Stimulated activated CD8-positive, alpha-beta memory T cell treated with anti-CD3 and anti-CD28 coated beads, Interleukin-2, amount 100 ng/mL, for 48 hours (primary cell): ENCODE data around the gene KLHL11.
A peak's percentile ranks its signal among the peaks of the same experiment; 100 is the strongest.
"Not testable (repeated sequence)": the region's sequence is repeated elsewhere in the genome, so short reads cannot be mapped to it uniquely, and the experiment has no call there.

ENCODE experiments used
- DNase-seq, 2 donors: peaks; one replicate each; pipeline ENCODE4 v3.0.0-alpha.2; 2020; ENCODE audit warnings: low read depth in 2 of 2

KLHL11 gene

GRCh38 chr17:41837761-41838538, 27.3 kb downstream of the KLHL11 start, which contains the start of gene KLHL10:
TSS of gene KLHL10 (plus strand) at chr17:41837825. CDS start at chr17:41837933, 108 bp downstream.
- DNase-seq, result no peak

GRCh38 chr17:41836550-41837196, 28.6 kb downstream of the KLHL11 start:
- no peak for DNase-seq

GRCh38 chr17:41835800-41836549, 29.2 kb downstream of the KLHL11 start, which contains the start of gene NT5C3B:
TSS of gene NT5C3B (minus strand) at chr17:41836232. CDS start at chr17:41836193, 39 bp downstream.
- DNase-seq, result peak; percentile 39 to 49

GRCh38 chr17:41835214-41835799, 29.9 kb downstream of the KLHL11 start:
- DNase-seq, result no peak

GRCh38 chr17:41829961-41830360, 35.3 kb downstream of the KLHL11 start:
- DNase-seq, result not testable (repeated sequence)

GRCh38 chr17:41825175-41825845, 39.9 kb downstream of the KLHL11 start:
- no peak for DNase-seq

GRCh38 chr17:41824086-41824485, 41.1 kb downstream of the KLHL11 start:
- DNase-seq, result no peak

- DNase-seq, result no peak
Measured at GRCh38 chr17:41823580-41823979, 41.6 kb downstream of the KLHL11 start.

- DNase-seq, result no peak
Measured at GRCh38 chr17:41823141-41823524, 42.1 kb downstream of the KLHL11 start.

GRCh38 chr17:41822216-41823140, 42.7 kb downstream of the KLHL11 start:
- DNase-seq, result no peak

GRCh38 chr17:41821776-41822175, 43.4 kb downstream of the KLHL11 start:
- no peak for DNase-seq

GRCh38 chr17:41818024-41818423, 47.2 kb downstream of the KLHL11 start:
- no peak for DNase-seq

- no peak for DNase-seq
Measured at GRCh38 chr17:41816637-41817320, 48.4 kb downstream of the KLHL11 start.

- DNase-seq, result no peak
Measured at GRCh38 chr17:41814195-41814594, 51.0 kb downstream of the KLHL11 start.

- DNase-seq, result no peak
Measured at GRCh38 chr17:41813699-41814124, 51.5 kb downstream of the KLHL11 start.

GRCh38 chr17:41813152-41813680, 52.0 kb downstream of the KLHL11 start:
- no peak for DNase-seq

GRCh38 chr17:41812381-41813151, 52.7 kb downstream of the KLHL11 start, which contains the start of gene FKBP10:
TSS of gene FKBP10 (plus strand) at chr17:41813004. CDS start at chr17:41813035, 31 bp downstream.
- no peak for DNase-seq
